T-helper 1 cell (primary cell): ENCODE measurements around the gene GCHFR.

ENCODE experiments used
- DNase-seq, 5 donors: peaks; one replicate each; pipeline ENCODE4 v3.0.0-alpha.2; 2012 to 2020

GCHFR gene

DNA sequence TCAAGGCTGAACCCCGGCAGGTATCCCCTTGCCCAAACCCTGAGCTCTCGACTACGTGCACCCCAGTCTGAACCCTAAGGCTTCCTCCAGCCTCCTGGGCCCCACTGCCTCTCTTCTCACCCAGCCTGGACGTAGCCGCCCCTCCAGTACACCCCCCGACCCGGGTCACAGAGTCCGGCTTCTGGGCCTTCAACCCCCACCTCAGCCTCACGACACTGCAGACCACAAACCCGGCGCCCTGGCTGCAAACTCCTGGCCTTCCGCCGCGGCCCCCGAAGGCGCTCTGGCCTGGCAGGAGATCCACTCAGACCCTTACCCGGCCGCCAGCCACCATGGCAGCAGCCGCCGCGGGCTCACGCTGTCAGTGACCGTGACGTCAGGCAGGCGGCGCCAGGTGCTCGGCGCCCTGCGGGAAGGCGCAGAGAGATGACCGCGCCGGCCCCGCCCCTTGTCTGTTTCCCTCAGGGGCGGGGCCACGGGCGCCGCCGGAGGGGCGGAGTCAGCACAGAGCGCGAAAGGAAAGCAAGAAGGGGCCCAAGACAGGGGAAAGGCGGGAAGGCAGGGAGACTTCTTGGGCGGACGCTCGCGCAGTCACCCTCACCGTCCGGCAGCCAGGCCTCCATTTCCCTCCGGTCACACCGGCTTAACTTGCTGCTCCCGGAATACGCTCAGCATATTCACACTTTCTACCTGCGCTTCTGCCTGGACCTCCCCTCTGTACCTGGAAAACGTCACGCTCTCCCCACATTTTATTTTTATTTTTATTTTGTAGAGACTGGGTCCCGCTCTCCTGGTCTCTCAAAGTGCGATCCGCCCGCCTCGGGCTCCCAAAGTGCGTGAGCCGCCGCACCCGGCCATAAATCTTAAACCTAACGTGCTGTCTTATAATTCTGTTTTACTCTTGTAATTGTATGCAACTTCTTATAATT, 8.7 kb upstream of the GCHFR start, which contains the start of gene RMDN3:
Gene RMDN3 (minus strand): TSS at position 372 of the 929 bp plus-strand sequence. CDS start 471 bp downstream, outside the sequence.
- DNase-seq, result peak; percentile 87 to 96 (median 91)

DNA sequence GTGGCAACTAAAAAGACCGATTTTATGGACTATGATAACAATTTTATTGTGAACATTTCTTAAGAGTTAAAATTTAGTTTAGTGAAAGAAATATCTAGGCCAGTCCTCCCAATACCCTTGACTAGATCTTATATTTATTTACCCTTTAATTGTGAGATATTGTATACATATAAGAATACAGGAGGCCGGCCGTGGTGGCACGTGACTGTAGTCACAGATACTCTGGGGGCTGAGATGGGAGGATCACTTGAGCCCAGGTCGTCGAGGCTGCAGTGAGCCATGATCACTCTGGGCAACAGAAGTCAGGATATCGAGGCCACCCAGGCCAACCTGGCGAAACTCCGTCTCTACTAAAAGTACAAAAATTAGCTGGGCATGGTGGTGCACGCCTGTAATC, 8.1 kb upstream of the GCHFR start:
- DNase-seq, result no peak

DNA sequence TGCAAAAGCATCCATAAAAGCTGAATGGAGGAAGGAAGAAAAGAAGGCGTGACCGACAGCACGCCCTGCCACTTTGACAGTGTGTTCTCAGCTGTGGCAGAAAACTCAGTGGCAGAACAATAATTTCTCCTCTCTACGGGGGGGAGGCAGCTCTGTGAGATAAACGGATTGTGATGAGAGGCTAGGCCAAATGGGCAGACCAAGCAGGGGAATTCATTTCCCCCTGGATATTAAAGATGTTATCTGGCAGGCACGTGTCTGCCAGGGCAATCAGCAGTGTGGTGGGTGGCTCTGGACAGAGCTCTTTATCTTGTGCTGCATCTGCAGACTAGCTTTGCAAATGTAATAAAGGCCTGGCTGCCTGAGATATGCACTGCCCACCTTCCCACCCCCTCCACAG, 6.9 kb upstream of the GCHFR start:
- no peak for DNase-seq

DNA sequence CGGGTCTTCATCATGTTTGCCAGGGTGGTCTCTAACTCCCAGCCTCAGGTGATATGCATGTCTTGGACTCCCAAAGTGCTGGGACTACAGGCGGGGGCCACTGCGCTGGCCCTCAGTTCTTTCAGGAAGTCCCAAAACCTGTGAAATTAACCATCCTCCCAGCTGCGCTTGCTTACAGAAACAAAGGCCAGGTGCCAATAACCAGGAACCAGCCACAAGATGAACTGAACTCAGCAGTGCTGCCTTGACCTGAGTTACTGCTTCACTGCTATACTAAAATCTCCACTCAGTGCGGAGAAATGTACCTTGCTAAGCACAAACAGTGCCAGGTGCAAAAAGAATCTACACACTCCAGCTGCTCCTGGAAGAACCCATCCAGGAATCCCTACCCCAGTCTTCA, 3.9 kb upstream of the GCHFR start:
- DNase-seq, result no peak

DNA sequence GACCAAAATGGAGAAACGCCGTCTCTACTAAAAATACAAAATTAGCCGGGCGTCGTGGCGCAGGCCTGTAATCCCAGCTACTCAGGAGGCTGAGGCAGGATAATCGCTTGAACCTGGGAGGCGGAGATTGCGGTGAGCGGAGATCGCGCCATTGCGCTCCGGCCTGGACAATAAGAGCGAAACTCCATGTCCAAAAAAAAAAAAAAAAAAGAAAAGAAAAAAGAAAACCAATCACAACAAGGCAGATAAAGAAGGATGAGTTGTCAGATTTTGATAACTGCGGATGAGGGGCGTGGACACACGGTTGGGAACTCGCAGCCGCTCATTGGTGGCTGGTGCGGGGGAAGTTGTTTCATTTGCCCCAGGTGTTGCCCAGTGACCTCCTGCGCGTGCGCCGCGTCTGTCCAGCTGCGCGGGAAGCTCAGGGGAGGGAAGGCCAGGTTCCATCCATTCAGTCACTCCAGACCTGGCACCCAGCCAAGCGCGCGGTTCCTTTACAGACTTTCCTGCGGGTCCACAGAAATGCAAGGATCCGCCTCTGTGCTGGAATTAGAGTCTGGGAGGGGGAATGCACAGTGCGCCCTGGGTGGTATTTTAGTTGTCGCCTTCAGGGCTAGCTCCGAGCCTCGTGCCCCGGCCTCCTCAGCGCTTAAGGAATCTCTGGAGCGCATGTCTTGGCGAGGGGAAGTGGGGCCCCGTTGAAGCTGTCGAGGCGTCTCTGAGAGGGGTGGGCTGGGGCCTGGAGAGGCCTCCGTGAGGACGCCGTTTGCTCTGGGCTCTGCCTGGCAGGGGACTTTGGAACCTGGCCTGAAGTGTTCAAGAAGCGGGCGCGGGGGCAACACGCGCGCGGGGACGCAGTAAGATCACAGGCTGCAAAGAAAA, 708 bp upstream of the GCHFR start:
- peak in 3 of 5 donors; percentile 37 to 51 (median 37) for DNase-seq

- no peak for DNase-seq
These were observed 798 bp downstream of the GCHFR start for GRCh38 chr15:40764629-40765103.

- no peak for DNase-seq
These were observed 2.4 kb downstream of the GCHFR start for GRCh38 chr15:40766194-40766815.

DNA sequence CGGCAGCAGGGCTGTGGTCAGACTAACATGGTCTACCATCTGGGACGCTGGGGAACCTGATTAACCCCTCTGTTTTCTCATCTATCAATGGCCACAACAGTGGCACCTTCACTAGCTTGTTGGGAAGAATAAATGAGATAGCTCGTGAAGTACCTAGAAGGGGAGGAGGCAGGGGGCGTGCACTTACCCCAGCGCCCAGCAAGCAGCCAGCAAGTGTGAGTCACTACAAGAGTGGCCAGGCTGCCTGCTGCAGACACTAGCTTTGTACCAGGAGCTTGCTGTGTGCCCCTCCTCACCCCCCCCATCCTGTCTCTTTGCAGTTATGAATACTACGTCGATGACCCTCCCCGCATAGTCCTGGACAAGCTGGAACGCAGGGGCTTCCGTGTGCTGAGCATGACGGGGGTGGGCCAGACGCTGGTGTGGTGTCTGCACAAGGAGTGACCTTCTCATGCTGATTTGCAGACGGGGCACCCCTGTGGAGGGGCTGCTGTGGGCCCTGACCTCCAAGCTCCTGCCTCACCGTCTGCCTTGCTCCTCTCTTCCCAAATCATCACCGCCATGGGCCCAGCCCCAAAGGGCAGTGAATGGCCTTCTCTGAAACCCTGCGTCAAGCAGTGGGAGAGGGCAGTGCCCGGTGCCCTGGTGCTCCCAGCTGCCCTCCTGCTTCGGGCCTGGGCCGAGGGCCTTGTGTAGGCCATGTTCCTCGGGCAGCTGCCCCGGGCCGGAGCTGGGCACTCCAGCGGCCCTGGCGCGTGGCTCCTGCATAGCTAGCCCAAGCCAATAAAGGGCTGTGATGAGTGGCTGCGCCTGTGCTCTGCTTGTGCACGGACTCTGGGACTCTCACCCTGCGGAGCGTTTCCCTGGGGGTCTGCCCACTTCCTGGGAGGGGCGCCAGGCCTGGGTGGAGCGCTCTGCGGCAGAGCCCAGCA, 3.3 kb downstream of the GCHFR start:
- DNase-seq, result no peak

GRCh38 chr15:40767838-40768500, 4.1 kb downstream of the GCHFR start:
- DNase-seq, result no peak

DNA sequence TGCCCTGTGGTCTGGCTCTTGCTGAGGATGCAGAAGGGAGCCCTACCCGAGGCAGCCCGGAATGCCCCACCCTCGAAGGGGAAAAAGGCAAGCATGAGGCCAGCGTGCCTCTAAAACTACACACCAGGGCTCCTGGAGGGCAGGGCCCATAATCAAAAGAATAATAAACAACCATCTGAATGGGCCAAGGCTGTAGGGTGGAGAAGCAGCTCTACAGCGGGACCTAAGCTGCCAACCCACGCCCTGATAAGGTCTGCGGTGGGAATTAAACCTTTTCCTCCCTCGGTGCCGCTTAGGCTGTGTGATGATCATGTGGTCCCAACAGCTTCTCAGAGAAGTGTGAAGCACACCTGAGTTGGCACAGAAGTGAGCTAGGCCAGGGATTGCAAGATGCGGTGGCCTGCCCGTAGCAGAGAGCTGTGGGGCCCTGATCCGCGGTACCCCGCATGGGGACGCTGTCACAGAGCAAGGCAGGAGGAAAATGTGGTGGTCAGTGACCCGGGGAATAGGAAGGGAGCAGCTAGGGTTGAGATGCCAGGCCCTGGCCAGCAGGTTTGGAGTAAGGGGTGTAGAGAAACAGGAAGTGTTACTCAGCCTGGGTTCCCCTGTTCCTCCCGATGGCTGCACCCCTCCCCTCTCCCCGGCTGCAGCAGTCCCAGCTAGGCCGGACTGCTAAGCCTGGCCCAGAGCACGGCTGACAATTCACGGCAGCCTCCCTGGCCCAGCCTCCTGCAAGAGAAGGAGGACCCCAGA, 4.8 kb downstream of the GCHFR start:
- no peak for DNase-seq

GRCh38 chr15:40769274-40770146, 5.6 kb downstream of the GCHFR start, which contains the start of gene C15orf62:
Gene C15orf62 (plus strand): TSS chr15:40769980. CDS start chr15:40770496, 516 bp downstream.
- peak in 2 of 5 donors; percentile 16 to 23 for DNase-seq

- no peak for DNase-seq
These were observed 6.4 kb downstream of the GCHFR start for GRCh38 chr15:40770147-40770721.

DNA sequence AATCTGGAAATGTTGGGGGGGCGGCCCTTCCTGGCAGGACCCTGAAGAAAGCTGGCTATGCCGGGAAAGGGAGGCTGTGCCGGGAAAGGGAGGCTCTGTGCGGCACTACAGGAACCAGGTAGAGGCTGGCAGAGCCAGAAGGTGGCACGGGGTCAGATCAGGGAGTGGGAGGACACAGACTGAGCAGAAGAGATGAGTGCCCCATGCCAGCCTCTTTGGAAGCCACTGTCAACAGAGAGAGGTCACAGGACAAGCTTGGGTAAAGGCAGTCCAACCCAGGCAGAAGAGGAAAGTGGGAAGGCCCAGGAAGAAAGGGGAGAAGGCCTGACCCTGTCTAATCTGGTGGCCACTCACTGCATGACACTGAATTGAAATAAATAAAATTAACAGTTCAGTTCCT, 7.4 kb downstream of the GCHFR start:
- DNase-seq, result no peak

GRCh38 chr15:40772014-40772413, 8.1 kb downstream of the GCHFR start:
- no peak for DNase-seq

GRCh38 chr15:40773496-40773895, 9.6 kb downstream of the GCHFR start:
- DNase-seq, result no peak

DNA sequence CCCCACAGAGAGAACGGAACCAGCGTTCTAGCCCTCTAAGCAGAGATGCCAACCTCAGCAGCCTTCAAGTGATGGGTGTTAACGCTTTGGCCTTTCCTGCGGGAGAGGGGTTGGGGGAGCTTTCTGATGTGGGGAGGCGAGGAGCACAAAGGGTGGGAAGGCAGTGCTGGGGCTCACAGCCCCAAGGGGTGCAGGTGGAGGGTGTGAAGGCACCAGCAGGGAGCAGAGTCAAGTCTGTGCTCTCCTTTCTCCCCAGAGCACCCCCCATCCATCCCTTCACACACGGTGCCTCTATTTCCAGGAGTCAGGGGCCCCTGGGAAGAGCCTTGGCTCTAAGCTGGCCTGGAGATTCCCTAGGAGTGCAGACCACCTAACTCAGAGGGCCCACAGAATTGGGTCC, 10.0 kb downstream of the GCHFR start:
- DNase-seq, result no peak

- no peak for DNase-seq
These were observed 11.1 kb downstream of the GCHFR start for GRCh38 chr15:40775007-40775406.

DNA sequence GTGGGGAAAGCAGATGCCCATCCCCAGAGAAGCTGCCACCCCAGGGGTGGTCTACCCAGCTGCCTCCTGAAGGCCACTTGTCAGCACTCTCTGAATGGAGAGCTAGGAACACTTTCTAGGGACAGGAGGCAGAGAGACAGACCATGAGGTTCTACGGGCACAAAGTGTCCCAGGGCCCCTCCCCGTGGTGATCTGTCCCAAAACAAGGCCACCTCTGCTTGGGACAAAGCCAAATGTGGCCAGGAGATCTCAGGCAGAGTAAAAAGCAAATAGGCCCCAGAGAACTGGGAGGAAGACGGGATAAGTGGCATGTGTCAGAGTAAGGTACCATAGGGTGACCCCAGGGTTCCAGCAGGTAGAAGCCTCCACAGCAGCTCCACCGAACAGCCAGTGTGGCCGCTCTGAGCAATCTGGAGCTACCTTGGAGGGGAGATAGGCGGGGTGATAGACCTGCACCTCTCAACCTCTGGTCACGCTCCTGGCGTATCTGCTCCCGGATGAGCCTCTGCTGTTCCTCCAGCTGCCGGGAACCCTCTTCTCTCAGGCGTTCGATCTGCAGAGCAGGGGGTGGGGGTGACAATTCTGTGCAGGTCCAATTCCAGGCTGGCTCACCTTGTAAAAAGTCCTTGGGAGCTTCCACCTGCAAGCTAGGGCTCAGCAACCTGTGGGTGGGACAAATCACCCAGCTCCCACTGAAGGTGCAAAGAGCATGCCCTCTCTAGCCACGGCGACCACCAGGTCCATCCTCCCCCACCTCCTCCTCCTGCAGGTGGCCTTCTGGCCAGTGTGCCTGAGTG, 12.1 kb downstream of the GCHFR start:
- no peak for DNase-seq
